PC-3 (cell line): ENCODE results near the gene THOC2. TPM values are rescaled to one million over a fixed set of nuclear protein-coding genes. Genes with fewer than 3 reads are reported as not detected.
"Not testable (repeated sequence)": the region's sequence is repeated elsewhere in the genome, so short reads cannot be mapped to it uniquely, and the experiment has no call there.

Source experiments
- ATAC-seq: fragments of 200-7000 bp; cut with Tn5 transposase; 2 replicates; pipeline ENCODE4 v1.9.1; 2020; ENCODE audit warnings: mild to moderate bottlenecking, moderate library complexity
- BruUV-seq: library from RNA; stranded (reverse); fragments of 400-500 nt; replicated peaks from 2 replicates; lab custom pipeline; 2021; lab: Mats Ljungman, UMichigan
- CTCF ChIA-PET: fragments of 300-600 bp; sonication (Branson Sonifier 250); formaldehyde crosslinking; loops from one replicate; lab custom pipeline; 2022; ENCODE audit warnings: antibody characterized with exemption; lab: Charles Lee
- POLR2A ChIA-PET: fragments of 300-600 bp; sonication (Branson Sonifier 250); formaldehyde crosslinking; loops from one replicate; lab custom pipeline; 2022; ENCODE audit warnings: antibody characterized with exemption; ENCODE audit not compliant: unreplicated experiment; lab: Charles Lee
- DNase-seq: peaks from one replicate; pipeline ENCODE4 v3.0.0-alpha.2; 2015
- H2AFZ ChIP-seq: fragments of 300-600 bp; sonication (generic); 2 replicates; pipeline ENCODE4 v1.6.0; 2016; ENCODE audit warnings: antibody characterized with exemption, low read length
- H3F3A ChIP-seq: fragments of 300-600 bp; sonication (generic); one replicate; pipeline ENCODE4 v1.6.0; 2017; ENCODE audit warnings: antibody characterized with exemption, low read length, control low read depth, mild to moderate bottlenecking; ENCODE audit not compliant: unreplicated experiment
- H3K27ac ChIP-seq: fragments of 300-600 bp; sonication (generic); 2 replicates; pipeline ENCODE4 v1.5.1; 2016; ENCODE audit warnings: mild to moderate bottlenecking, low read length
- H3K27me3 ChIP-seq: fragments of 300-600 bp; sonication (generic); 2 replicates; pipeline ENCODE4 v1.6.1; 2016; ENCODE audit warnings: low read length, mixed read lengths
- H3K36me3 ChIP-seq: fragments of 300-600 bp; sonication (generic); 2 replicates; pipeline ENCODE4 v1.6.1; 2016; ENCODE audit warnings: low read depth, mixed run types, low read length, mixed read lengths
- H3K4me1 ChIP-seq: fragments of 300-600 bp; sonication (generic); 2 replicates; pipeline ENCODE4 v1.5.1; 2016; ENCODE audit warnings: low read length; ENCODE audit not compliant: insufficient read depth
- H3K4me2 ChIP-seq: fragments of 300-600 bp; sonication (generic); 2 replicates; pipeline ENCODE4 v1.6.0; 2016; ENCODE audit warnings: low read length
- H3K4me3 ChIP-seq: fragments of 300-600 bp; sonication (generic); 2 replicates; pipeline ENCODE4 v1.5.1; 2016; ENCODE audit warnings: mild to moderate bottlenecking, low read length, mixed read lengths
- H3K79me2 ChIP-seq: fragments of 300-600 bp; sonication (generic); 2 replicates; pipeline ENCODE4 v1.6.1; 2017; ENCODE audit warnings: low read length, mixed read lengths
- H3K9ac ChIP-seq: fragments of 300-600 bp; sonication (generic); 2 replicates; pipeline ENCODE4 v1.6.0; 2016; ENCODE audit warnings: mild to moderate bottlenecking, low read length
- H3K9me2 ChIP-seq: fragments of 300-600 bp; sonication (generic); replicated peaks from 2 replicates; pipeline ENCODE4 v1.6.1; 2016; ENCODE audit warnings: mixed run types, low read length, mixed read lengths
- H3K9me3 ChIP-seq: fragments of 300-600 bp; sonication (generic); 2 replicates; pipeline ENCODE4 v1.6.1; 2016; ENCODE audit warnings: low read length, mixed read lengths
- H4K20me1 ChIP-seq: fragments of 300-600 bp; sonication (generic); 2 replicates; pipeline ENCODE4 v1.6.1; 2016; ENCODE audit warnings: low read length, mixed read lengths
- CTCF ChIP-seq: fragments of 300-600 bp; sonication (generic); conservative IDR thresholded peaks from 2 replicates; pipeline ENCODE4 v1.5.1; 2017; ENCODE audit warnings: antibody characterized with exemption, low read depth, mild to moderate bottlenecking, low read length
- EZH2 ChIP-seq: fragments of 300-600 bp; sonication (generic); IDR thresholded peaks from one replicate; pipeline ENCODE4 v1.6.1; 2017; ENCODE audit warnings: antibody characterized with exemption, mild to moderate bottlenecking, low read length; ENCODE audit not compliant: unreplicated experiment
- EZH2phosphoT487 ChIP-seq: fragments of 300-600 bp; sonication (generic); IDR thresholded peaks from 2 replicates; pipeline ENCODE4 v1.6.1; 2018; ENCODE audit warnings: mild to moderate bottlenecking, antibody characterized with exemption, low read length, borderline replicate concordance
- intact Hi-C: fragments of 100-400 bp; cut with micrococcal nuclease; formaldehyde crosslinking; loops from 2 replicates; pipeline ENCODE4 v1.9.0; 2023
- total RNA-seq: library from RNA; depleted of rRNA; stranded (reverse); fragments of >200 nt; gene quantifications from 2 replicates; pipeline ENCODE4 v1.2.3, GENCODE V29; 2014

The THOC2 gene
- total RNA-seq, 1 experiment from 2014 or later, result 69.1 TPM

DNA sequence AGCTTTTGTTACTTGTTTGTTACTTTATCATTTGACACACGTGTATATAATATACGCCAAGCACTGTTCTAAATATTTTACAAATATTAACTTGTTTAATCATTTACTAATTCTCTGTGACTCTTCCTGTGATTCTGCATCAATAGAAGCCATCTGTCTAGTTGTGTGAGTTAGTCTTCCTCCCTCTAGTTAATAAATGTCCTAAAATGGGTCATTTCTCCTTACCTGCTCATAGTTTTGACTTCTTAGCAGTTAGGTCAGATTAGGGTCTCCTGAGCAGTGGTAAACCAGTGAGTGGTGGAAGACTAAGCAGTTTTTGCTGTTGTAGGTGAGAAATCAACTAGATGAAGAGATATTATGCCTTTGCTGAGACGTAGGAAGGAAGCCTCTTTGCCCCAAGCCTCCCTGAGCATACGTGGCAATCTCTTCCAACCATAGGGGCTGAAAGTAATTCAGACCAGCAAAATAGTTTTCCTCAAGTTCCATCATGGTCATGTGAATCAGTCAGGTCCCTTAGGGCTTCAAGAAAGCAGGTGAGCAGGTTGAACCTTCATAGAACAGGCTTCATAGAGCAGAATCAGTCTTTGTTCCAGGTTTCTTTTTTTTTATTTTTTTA is 38.7 kb upstream of the THOC2 start:
- H3K27me3 ChIP-seq, result no peaks in the 10 kb centered on the region
- no peaks in the 10 kb centered on the region for H4K20me1 ChIP-seq
- BruUV-seq, result no TSS peak
- ChIA-PET POLR2A (no interaction called here), CTCF (interaction anchor here (0.6 kb wide), 2 partner anchors 1325 to 1705 kb away, joined by 3 to 7 read pairs; no protein-coding TSS in a partner anchor)
- no peak for TF ChIP-seq EZH2
- TF ChIP-seq CTCF, result no peak
- no peak for TF ChIP-seq EZH2phosphoT487
- no peak overlapping the region for H3K4me3 ChIP-seq
- H2AFZ ChIP-seq, result no peak overlapping the region
- DNase-seq (no peak), ATAC-seq (no peak)
- H3F3A ChIP-seq, result no peaks in the 10 kb centered on the region
- H3K79me2 ChIP-seq, result no peaks in the 10 kb centered on the region
- intact Hi-C loops, result loop anchor here (10.0 kb wide), 1 partner anchor 63 kb away; no protein-coding TSS in a partner anchor
- H3K36me3 ChIP-seq, result no peaks in the 10 kb centered on the region
- H3K27ac ChIP-seq, result no peak overlapping the region
- H3K9me2 ChIP-seq, result no peaks in the 10 kb centered on the region
- no peak overlapping the region for H3K9ac ChIP-seq
- H3K9me3 ChIP-seq, result no peaks in the 10 kb centered on the region
- H3K4me1 ChIP-seq, result no peaks in the 10 kb centered on the region
- H3K4me2 ChIP-seq, result no peak overlapping the region

DNA sequence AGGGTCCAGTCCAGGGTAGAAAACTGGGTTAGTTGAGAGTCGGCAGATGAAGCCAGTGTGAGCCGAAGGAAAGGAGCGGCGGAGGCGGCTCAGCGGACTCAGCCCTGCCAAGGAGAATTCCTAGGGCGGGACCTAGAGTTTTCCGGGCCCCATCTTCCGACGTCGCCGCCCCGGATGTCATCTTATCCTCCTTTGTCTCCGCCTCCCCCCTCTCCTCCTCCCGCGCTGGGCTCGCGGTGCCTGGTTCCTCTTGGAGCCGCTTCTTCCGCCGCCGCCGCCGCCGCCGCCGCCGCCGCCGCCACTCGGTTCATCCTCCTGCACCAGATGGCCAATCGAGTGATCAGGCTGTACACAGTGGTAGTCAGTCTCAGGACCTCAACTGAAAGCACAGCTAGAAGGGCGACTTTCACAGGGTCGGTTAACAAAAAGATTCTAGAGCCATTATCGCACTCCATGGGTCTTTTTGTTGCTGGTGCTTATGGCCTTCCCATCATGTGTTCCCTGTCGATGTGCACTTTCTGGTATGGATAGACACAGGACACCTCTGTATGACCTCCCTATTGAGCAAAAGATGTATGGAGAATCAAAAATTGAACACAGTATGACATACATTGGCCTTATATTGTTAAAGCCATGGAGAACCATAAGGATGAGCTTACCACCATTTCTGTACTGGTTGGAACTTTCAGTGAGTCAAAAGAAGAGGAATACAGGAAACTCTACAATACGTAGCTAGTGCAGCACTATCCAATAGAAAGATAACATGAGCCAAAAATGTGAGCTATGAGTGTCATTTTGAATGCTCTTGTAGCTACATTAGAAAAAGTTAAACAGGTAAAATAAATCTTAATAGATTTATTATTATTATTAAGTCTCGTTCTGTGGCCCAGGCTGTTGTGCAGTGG is 32.4 kb upstream of the THOC2 start:
- CTCF ChIA-PET, result interaction anchor here (0.5 to 0.9 kb wide), 2 partner anchors 12 to 27 kb away, joined by 5 read pairs; no protein-coding TSS in a partner anchor
- Histone ChIP-seq H3K9me2 (no peaks in the 10 kb centered on the region), H3K27ac (0 out of 2 replicates have a peak overlapping the region, but pooled peaks have one; percentile 19), H3K4me1 (0 out of 2 replicates have a peak, but pooled peaks cover 5% of the 10 kb centered on the region), H3K4me2 (peak overlapping the region; percentile 72), H3K36me3 (no peaks in the 10 kb centered on the region), H2AFZ (peak overlapping the region; percentile 91), H3F3A (no peaks in the 10 kb centered on the region), H3K27me3 (no peaks in the 10 kb centered on the region), H3K4me3 (peak overlapping the region; percentile 63), H3K79me2 (no peaks in the 10 kb centered on the region), H4K20me1 (no peaks in the 10 kb centered on the region), H3K9ac (peak overlapping the region; percentile 58), H3K9me3 (no peaks in the 10 kb centered on the region)
- intact Hi-C loops, result no loop called here
- BruUV-seq, result TSS peak; percentile 82
- POLR2A ChIA-PET, result interaction anchor here (0.8 kb wide), 1 partner anchor 54 kb away, joined by 3 read pairs; no protein-coding TSS in a partner anchor
- peak; percentile 100 for ATAC-seq
- peak; percentile 83 for DNase-seq
- TF ChIP-seq EZH2 (no peak), EZH2phosphoT487 (no peak), CTCF (no peak)

- ATAC-seq, POLR2A ChIA-PET, DNase-seq, H4K20me1 ChIP-seq, H3K9me3 ChIP-seq, BruUV-seq, H3K9me2 ChIP-seq, H3K4me2 ChIP-seq, H3K27ac ChIP-seq, H3K27me3 ChIP-seq, H3K36me3 ChIP-seq, H3K4me1 ChIP-seq, H3K4me3 ChIP-seq, H3K79me2 ChIP-seq, intact Hi-C loops, H3F3A ChIP-seq, H3K9ac ChIP-seq, H2AFZ ChIP-seq: not testable (repeated sequence)
- CTCF ChIA-PET, result interaction anchor here (0.6 kb wide), 1 partner anchor 282 kb away, joined by 5 read pairs; no protein-coding TSS in a partner anchor
These were observed 27.0 kb upstream of the THOC2 start for GRCh38 chrX:123759849-123760248.

DNA sequence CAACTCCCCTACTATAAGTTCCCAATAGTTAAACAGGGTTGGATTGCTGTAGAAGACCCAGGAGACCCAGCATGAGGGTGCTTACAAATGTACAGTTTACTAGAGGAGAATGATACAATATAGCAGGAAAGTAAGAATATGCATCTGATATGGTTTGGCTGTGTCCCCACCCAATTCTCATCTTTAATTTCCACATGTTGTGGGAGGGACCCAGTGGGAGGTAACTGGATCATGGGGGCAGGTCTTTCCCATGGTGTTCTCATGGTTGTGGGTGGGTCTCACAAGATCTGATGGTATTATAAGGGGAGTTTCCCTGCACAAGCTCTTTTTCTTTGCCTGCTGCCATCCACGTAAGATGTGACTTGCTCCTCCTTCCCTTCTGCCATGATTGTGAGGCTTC is 24.9 kb upstream of the THOC2 start:
- ATAC-seq, H3K9me2 ChIP-seq, H3K9ac ChIP-seq, H3K4me1 ChIP-seq, H3K36me3 ChIP-seq, BruUV-seq, H4K20me1 ChIP-seq, H3K79me2 ChIP-seq, H3F3A ChIP-seq, H2AFZ ChIP-seq, H3K9me3 ChIP-seq, H3K27me3 ChIP-seq, intact Hi-C loops, CTCF ChIA-PET, H3K4me3 ChIP-seq, H3K27ac ChIP-seq, H3K4me2 ChIP-seq, POLR2A ChIA-PET, DNase-seq: not testable (repeated sequence)
